Measurements from ENCODE around the gene ZNF727. TPM values are rescaled to one million over a fixed set of nuclear protein-coding genes. Genes with fewer than 3 reads are reported as not detected.
"Not testable (repeated sequence)": the region's sequence is repeated elsewhere in the genome, so short reads cannot be mapped to it uniquely, and the experiment has no call there.

The ZNF727 gene
- total RNA-seq (0.24 TPM), polyA plus RNA-seq (0.05 TPM)
- long read RNA-seq, donor 1: 0 reads
- long read RNA-seq, donor 2: 0 reads
- long read RNA-seq, donor 3: 0 reads
- long read RNA-seq, donor 4: 0 reads
- long read RNA-seq, donor 5: 0 reads
- long read RNA-seq, donor 6: 0 reads
- long read RNA-seq, donor 7: 0 reads
- long read RNA-seq, donor 8: 0 reads
- long read RNA-seq, donor 9: 0 reads
- long read RNA-seq, donor 10: 0 reads

DNA sequence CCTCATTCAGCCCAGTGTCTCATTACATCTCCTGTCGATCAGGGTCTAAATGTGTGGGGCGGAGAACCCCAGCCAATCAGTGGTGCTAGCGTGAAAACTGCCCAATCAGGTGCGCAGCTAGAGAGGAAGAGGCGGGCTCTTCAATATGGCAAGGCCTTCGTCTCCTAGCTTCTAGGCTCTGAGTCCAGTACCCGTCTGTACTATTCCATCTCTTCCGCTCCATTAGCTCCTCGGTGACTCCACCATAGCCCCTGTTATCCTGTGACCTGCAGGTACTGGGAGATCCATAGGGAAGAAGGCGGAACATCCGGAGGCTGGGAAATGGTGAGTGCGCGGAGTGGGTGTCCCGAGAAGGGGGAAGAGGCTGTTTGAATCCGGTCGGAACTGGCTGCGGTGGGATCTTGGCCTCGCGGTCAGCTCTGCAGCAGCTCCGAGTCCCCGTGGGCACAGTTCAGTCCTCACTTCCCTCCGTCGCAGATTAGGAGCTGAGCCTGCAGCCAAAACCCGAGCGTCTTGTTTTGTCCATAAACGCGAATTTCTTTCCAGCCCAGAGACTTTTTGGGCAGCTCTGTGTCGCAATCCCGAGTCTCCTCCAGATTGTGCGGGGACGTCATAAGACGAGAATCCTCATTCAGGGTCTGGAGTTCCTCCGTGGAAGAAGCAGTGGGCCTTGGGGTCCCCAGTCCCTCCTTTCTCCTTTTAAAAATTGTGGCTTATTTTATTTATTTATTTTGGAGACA lies at the start of gene ZNF727:
Gene ZNF727, plus strand, starts transcription at position 134 of the 740 bp plus-strand sequence. Its CDS starts 188 bp downstream, at position 322.
- peak in 1 of 9 donors; percentile 22 for DNase-seq (ENCODE audit: low read depth in 6 of 9, low spot score in 9 of 9)
- H3K9me3 ChIP-seq (ENCODE audit: control insufficient read depth in 2 of 2, insufficient read depth in 1 of 2, low read length in 1 of 2): peaks cover 2 to 47% of the 10 kb centered on the region in 2 donors
- H3K27me3 ChIP-seq (ENCODE audit: control insufficient read depth in 2 of 2, insufficient read depth in 1 of 2, low read length in 1 of 2): no peaks in the 10 kb centered on the region
- no peaks in the 10 kb centered on the region for H3K4me1 ChIP-seq (ENCODE audit: control insufficient read depth in 2 of 2, insufficient read depth in 2 of 2, low read length in 2 of 2)
- H3K27ac ChIP-seq (ENCODE audit: low read depth in 1 of 2, low read length in 1 of 2): no peak within 1 kb of the TSS
- H3K4me3 ChIP-seq (ENCODE audit: low read length in 2 of 2): no peak within 1 kb of the TSS
- H3K36me3 ChIP-seq (ENCODE audit: control insufficient read depth in 2 of 2, insufficient read depth in 2 of 2, low read length in 1 of 2): no peaks in the 10 kb centered on the region
- 18% methylated on average over 33 of the region's 33 CpGs for WGBS

- Histone ChIP-seq H3K27me3 (ENCODE audit: control insufficient read depth in 2 of 2, insufficient read depth in 1 of 2, low read length in 1 of 2) (no peaks in the 10 kb centered on the region), H3K9me3 (ENCODE audit: control insufficient read depth in 2 of 2, insufficient read depth in 1 of 2, low read length in 1 of 2) (peaks cover 1 to 26% of the 10 kb centered on the region in 2 donors), H3K36me3 (ENCODE audit: control insufficient read depth in 2 of 2, insufficient read depth in 2 of 2, low read length in 1 of 2) (no peaks in the 10 kb centered on the region), H3K4me3 (ENCODE audit: low read length in 2 of 2) (no peak within 1 kb of the TSS), H3K27ac (ENCODE audit: low read depth in 1 of 2, low read length in 1 of 2) (no peak within 1 kb of the TSS), H3K4me1 (ENCODE audit: control insufficient read depth in 2 of 2, insufficient read depth in 2 of 2, low read length in 2 of 2) (no peaks in the 10 kb centered on the region)
- no peak for DNase-seq (ENCODE audit: low read depth in 6 of 9, low spot score in 9 of 9)
- 93% methylated on average over 10 of the region's 10 CpGs for WGBS
Observed at GRCh38 chr7:63998549-63998948, 46.7 kb upstream of the ZNF727 start, which contains the start of gene ZNF722. ZNF722 (plus strand) TSS chr7:63998849; CDS start chr7:63998962, 113 bp downstream.

GRCh38 chr7:64015496-64015895 lies 29.7 kb upstream of the ZNF727 start:
- H3K4me1 ChIP-seq (ENCODE audit: control insufficient read depth in 2 of 2, insufficient read depth in 2 of 2, low read length in 2 of 2); H3K4me3 ChIP-seq (ENCODE audit: low read length in 2 of 2); DNase-seq (ENCODE audit: low read depth in 6 of 9, low spot score in 9 of 9); H3K27ac ChIP-seq (ENCODE audit: low read depth in 1 of 2, low read length in 1 of 2); H3K36me3 ChIP-seq (ENCODE audit: control insufficient read depth in 2 of 2, insufficient read depth in 2 of 2, low read length in 1 of 2); H3K27me3 ChIP-seq (ENCODE audit: control insufficient read depth in 2 of 2, insufficient read depth in 1 of 2, low read length in 1 of 2): not testable (repeated sequence)
- H3K9me3 ChIP-seq (ENCODE audit: control insufficient read depth in 2 of 2, insufficient read depth in 1 of 2, low read length in 1 of 2): peaks cover 0 to 11% of the 10 kb centered on the region in 2 donors
- WGBS: 81% methylated on average over 2 of the region's 2 CpGs

- H3K9me3 ChIP-seq (ENCODE audit: control insufficient read depth in 2 of 2, insufficient read depth in 1 of 2, low read length in 1 of 2): peaks cover 5 to 36% of the 10 kb centered on the region in 2 donors
Observed at GRCh38 chr7:64035388-64035787, 9.8 kb upstream of the ZNF727 start.

DNA sequence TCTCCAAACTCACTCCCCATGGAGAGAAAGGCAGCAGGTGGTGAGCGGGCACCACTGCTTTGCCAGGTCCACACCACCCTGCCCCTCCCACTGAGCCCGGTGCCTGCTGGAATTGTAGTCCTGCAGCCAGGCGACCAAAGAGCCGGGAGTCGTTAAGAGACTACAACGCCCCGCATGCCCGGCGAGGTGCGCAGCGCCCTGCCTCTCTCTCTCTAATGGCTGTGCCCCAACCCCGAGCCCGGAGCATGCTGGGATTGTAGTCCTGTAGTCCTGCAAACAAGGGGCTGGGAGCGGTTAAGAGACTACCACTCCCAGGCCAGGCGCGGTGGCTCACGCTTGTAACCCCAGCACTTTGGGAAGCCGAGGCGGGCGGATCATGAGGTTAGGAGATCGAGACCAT lies 8.1 kb upstream of the ZNF727 start:
- Histone ChIP-seq H3K4me3 (ENCODE audit: low read length in 2 of 2) (no peak overlapping the region), H3K4me1 (ENCODE audit: control insufficient read depth in 2 of 2, insufficient read depth in 2 of 2, low read length in 2 of 2) (no peaks in the 10 kb centered on the region), H3K27ac (ENCODE audit: low read depth in 1 of 2, low read length in 1 of 2) (no peak overlapping the region), H3K27me3 (ENCODE audit: control insufficient read depth in 2 of 2, insufficient read depth in 1 of 2, low read length in 1 of 2) (no peaks in the 10 kb centered on the region), H3K9me3 (ENCODE audit: control insufficient read depth in 2 of 2, insufficient read depth in 1 of 2, low read length in 1 of 2) (peaks cover 5 to 43% of the 10 kb centered on the region in 2 donors), H3K36me3 (ENCODE audit: control insufficient read depth in 2 of 2, insufficient read depth in 2 of 2, low read length in 1 of 2) (no peaks in the 10 kb centered on the region)
- 41% methylated on average over 21 of the region's 21 CpGs for WGBS
- DNase-seq (ENCODE audit: low read depth in 6 of 9, low spot score in 9 of 9): no peak

More at GRCh38 chr7:64035388-64035787, 9.8 kb upstream of the ZNF727 start:
- Histone ChIP-seq H3K27me3 (ENCODE audit: control insufficient read depth in 2 of 2, insufficient read depth in 1 of 2, low read length in 1 of 2) (no peaks in the 10 kb centered on the region), H3K4me1 (ENCODE audit: control insufficient read depth in 2 of 2, insufficient read depth in 2 of 2, low read length in 2 of 2) (no peaks in the 10 kb centered on the region), H3K36me3 (ENCODE audit: control insufficient read depth in 2 of 2, insufficient read depth in 2 of 2, low read length in 1 of 2) (no peaks in the 10 kb centered on the region), H3K4me3 (ENCODE audit: low read length in 2 of 2) (no peak overlapping the region), H3K27ac (ENCODE audit: low read depth in 1 of 2, low read length in 1 of 2) (no peak overlapping the region)
- no peak for DNase-seq (ENCODE audit: low read depth in 6 of 9, low spot score in 9 of 9)
- 88% methylated on average over 3 of the region's 3 CpGs for WGBS

- H3K4me1 ChIP-seq (ENCODE audit: control insufficient read depth in 2 of 2, insufficient read depth in 2 of 2, low read length in 2 of 2): no peaks in the 10 kb centered on the region
- no peak overlapping the region for H3K27ac ChIP-seq (ENCODE audit: low read depth in 1 of 2, low read length in 1 of 2)
- H3K4me3 ChIP-seq (ENCODE audit: low read length in 2 of 2): no peak overlapping the region
- no peaks in the 10 kb centered on the region for H3K27me3 ChIP-seq (ENCODE audit: control insufficient read depth in 2 of 2, insufficient read depth in 1 of 2, low read length in 1 of 2)
- H3K9me3 ChIP-seq (ENCODE audit: control insufficient read depth in 2 of 2, insufficient read depth in 1 of 2, low read length in 1 of 2): peaks cover 2 to 46% of the 10 kb centered on the region in 2 donors
- DNase-seq (ENCODE audit: low read depth in 6 of 9, low spot score in 9 of 9): no peak
- 35% methylated on average over 12 of the region's 12 CpGs for WGBS
- H3K36me3 ChIP-seq (ENCODE audit: control insufficient read depth in 2 of 2, insufficient read depth in 2 of 2, low read length in 1 of 2): no peaks in the 10 kb centered on the region
Observed at GRCh38 chr7:64046041-64046389, 781 bp downstream of the ZNF727 start.

DNA sequence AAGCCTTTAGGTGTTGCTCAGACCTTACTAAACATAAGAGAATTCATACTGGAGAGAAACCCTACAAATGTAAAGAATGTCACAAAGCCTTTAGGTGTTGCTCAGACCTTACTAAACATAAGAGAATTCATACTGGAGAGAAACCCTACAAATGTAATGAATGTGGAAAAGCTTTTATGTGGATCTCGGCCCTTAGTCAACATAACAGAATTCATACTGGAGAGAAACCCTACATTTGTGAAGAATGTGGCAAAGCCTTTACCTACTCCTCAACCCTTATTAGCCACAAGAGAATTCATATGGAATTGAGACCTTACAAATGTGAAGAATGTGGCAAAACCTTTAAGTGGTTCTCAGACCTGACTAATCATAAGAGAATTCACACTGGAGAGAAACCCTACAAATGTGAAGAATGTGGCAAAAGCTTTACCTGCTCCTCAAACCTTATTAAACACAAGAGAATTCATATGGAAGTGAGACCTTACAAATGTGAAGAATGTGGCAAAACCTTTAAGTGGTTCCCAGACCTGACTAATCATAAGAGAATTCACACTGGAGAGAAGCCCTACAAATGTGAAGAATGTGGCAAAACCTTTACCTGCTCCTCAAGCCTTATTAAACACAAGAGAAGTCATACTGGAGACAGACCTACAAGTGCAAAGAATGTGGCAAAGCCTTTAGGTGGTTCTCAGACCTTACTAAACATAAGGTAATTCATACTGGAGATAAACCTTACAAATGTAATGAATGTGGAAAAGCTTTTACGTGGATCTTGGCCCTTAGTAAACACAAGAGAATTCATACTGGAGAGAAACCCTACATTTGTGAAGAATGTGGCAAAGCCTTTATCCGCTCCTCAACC lies 32.8 kb downstream of the ZNF727 start:
- H3K4me3 ChIP-seq (ENCODE audit: low read length in 2 of 2); DNase-seq (ENCODE audit: low read depth in 6 of 9, low spot score in 9 of 9); H3K27ac ChIP-seq (ENCODE audit: low read depth in 1 of 2, low read length in 1 of 2); H3K36me3 ChIP-seq (ENCODE audit: control insufficient read depth in 2 of 2, insufficient read depth in 2 of 2, low read length in 1 of 2); H3K4me1 ChIP-seq (ENCODE audit: control insufficient read depth in 2 of 2, insufficient read depth in 2 of 2, low read length in 2 of 2); H3K27me3 ChIP-seq (ENCODE audit: control insufficient read depth in 2 of 2, insufficient read depth in 1 of 2, low read length in 1 of 2): not testable (repeated sequence)
- 89% methylated on average over 3 of the region's 3 CpGs for WGBS
- H3K9me3 ChIP-seq (ENCODE audit: control insufficient read depth in 2 of 2, insufficient read depth in 1 of 2, low read length in 1 of 2): peaks cover 2 to 29% of the 10 kb centered on the region in 2 donors

DNA sequence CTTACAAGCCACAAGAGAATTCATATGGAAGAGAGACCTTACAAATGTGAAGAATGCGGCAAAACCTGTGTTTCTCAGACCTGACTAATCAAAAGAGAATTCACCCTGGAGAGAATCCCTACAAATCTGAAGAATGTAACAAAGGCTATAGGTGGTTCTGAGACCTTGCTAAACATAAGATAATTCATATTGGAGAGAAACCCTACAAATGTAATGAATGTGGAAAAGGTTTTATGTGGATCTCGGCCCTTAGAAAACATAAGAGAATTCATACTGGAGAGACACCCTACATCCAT lies 33.4 kb downstream of the ZNF727 start:
- no peaks in the 10 kb centered on the region for H3K36me3 ChIP-seq (ENCODE audit: control insufficient read depth in 2 of 2, insufficient read depth in 2 of 2, low read length in 1 of 2)
- WGBS: over 99% methylated on average over 2 of the region's 2 CpGs
- no peaks in the 10 kb centered on the region for H3K27me3 ChIP-seq (ENCODE audit: control insufficient read depth in 2 of 2, insufficient read depth in 1 of 2, low read length in 1 of 2)
- DNase-seq (ENCODE audit: low read depth in 6 of 9, low spot score in 9 of 9): no peak
- H3K9me3 ChIP-seq (ENCODE audit: control insufficient read depth in 2 of 2, insufficient read depth in 1 of 2, low read length in 1 of 2): peaks cover 2 to 33% of the 10 kb centered on the region in 2 donors
- H3K27ac ChIP-seq (ENCODE audit: low read depth in 1 of 2, low read length in 1 of 2): no peak overlapping the region
- no peak overlapping the region for H3K4me3 ChIP-seq (ENCODE audit: low read length in 2 of 2)
- H3K4me1 ChIP-seq (ENCODE audit: control insufficient read depth in 2 of 2, insufficient read depth in 2 of 2, low read length in 2 of 2): no peaks in the 10 kb centered on the region

DNA sequence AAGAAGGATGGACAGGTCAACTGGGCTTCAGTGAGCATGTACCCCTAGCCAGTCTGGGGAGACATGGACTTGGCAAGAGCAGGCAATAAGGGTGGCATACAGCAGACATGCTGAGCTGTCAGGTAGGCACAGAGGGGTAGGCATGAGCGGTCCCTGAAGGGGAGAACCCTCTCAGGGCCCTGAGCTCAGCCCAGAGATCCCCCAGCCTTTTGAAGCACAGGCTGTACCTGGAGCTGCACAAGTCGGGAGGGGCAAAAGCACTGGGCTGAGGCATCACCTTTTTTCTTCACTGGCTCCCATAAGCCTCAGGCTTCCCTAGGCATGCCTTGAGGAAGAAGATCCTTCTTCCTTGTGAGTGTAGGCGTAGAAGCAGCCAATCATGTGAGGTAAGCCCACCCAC lies 42.3 kb downstream of the ZNF727 start:
- no peak overlapping the region for H3K27ac ChIP-seq (ENCODE audit: low read depth in 1 of 2, low read length in 1 of 2)
- 84% methylated on average over 3 of the region's 3 CpGs for WGBS
- H3K27me3 ChIP-seq (ENCODE audit: control insufficient read depth in 2 of 2, insufficient read depth in 1 of 2, low read length in 1 of 2): no peaks in the 10 kb centered on the region
- H3K4me1 ChIP-seq (ENCODE audit: control insufficient read depth in 2 of 2, insufficient read depth in 2 of 2, low read length in 2 of 2): no peaks in the 10 kb centered on the region
- DNase-seq (ENCODE audit: low read depth in 6 of 9, low spot score in 9 of 9): no peak
- no peak overlapping the region for H3K4me3 ChIP-seq (ENCODE audit: low read length in 2 of 2)
- H3K9me3 ChIP-seq (ENCODE audit: control insufficient read depth in 2 of 2, insufficient read depth in 1 of 2, low read length in 1 of 2): peaks cover 2 to 53% of the 10 kb centered on the region in 2 donors
- no peaks in the 10 kb centered on the region for H3K36me3 ChIP-seq (ENCODE audit: control insufficient read depth in 2 of 2, insufficient read depth in 2 of 2, low read length in 1 of 2)

Measured in thymus (tissue), 14 donors.